Measurements from ENCODE around the gene MTHFD1L.

The MTHFD1L gene

DNA sequence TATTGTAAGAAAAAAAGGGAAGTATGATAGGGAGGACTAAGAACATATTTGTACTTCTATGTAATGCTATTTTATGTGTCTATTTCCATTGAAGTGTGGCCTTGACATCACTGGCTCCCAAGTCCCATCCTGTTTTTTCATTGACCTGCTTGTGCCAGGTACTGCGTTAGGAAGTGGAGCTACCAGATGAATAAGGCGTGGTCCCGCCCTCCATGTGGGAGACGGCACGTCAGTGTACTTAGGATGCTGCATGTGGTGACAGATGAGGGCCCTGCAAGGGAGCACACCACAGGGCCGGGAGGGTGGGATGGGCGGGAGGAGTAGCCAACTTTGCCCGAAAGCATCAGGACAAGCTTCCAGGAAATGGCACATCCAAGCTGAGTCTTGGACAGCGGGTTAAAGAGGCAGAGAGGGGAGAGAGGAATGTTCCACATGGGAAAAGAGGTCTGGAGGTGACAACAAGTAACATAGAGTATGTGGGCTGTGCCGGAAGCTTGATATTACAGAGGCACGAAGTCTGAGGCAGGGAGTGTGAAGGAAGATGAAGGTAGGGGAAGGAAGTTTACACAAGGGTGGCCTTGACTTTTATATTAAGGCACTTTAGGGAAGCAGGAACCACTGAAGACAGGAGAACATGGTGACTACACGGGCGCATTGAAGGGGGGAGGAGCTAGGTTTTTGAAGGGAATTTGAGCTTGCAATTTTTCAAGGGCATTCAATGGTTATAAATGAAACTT, 140.6 kb downstream of the MTHFD1L start:
- DNase-seq (ENCODE audit: low read depth) = no peak
- H3K4me3 ChIP-seq (ENCODE audit: low read depth, low read length) = no peak overlapping the region

GRCh38 chr6:151007076-151007475, 141.6 kb downstream of the MTHFD1L start:
- DNase-seq (ENCODE audit: low read depth) = no peak
- no peak overlapping the region for H3K4me3 ChIP-seq (ENCODE audit: low read depth, low read length)

DNA sequence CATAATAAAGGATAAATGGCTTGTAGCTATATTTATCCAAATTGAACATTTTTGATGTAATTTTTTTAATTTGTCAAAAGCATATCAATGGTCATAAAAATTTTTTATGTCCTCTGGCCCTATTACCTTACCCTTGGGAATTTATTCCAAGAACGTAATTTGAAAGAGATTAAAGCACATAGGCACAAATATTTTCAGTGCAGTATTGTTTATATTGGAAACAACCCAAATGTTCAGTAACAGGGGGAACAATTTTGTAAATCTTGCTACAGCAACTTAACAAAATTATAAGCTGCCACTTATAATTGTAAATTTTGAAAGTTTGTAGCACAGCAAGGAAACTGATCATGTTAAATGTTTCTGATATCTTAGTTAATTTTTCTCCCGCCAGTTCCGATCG, 142.4 kb downstream of the MTHFD1L start:
- no peak overlapping the region for H3K4me3 ChIP-seq (ENCODE audit: low read depth, low read length)
- no peak for DNase-seq (ENCODE audit: low read depth)

DNA sequence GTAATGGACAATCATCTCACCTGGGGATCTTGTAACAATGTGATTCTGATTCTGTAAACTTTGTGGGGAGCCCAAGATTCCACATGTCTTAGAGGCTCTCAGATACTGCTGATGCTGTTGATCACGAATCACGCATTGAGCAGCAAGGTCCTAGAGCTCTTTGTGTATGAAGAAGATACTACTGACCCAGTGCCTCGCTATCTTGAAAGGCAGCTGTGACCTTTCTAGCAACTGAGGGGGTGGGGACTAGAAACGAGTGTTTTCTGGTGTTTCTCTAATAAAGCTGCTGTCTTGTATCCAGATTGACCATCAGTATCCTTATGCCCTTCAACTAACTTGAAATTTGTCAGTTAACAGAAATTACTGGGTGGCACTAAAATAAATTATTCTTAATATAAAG, 142.9 kb downstream of the MTHFD1L start:
- DNase-seq (ENCODE audit: low read depth) = no peak
- no peak overlapping the region for H3K4me3 ChIP-seq (ENCODE audit: low read depth, low read length)

- DNase-seq (ENCODE audit: low read depth) = no peak
- no peak overlapping the region for H3K4me3 ChIP-seq (ENCODE audit: low read depth, low read length)
These were observed 144.1 kb downstream of the MTHFD1L start for GRCh38 chr6:151009576-151009975.

- DNase-seq (ENCODE audit: low read depth) = no peak
- no peak overlapping the region for H3K4me3 ChIP-seq (ENCODE audit: low read depth, low read length)
These were observed 144.6 kb downstream of the MTHFD1L start for GRCh38 chr6:151010071-151010470.

GRCh38 chr6:151012321-151013294, 147.1 kb downstream of the MTHFD1L start:
- H3K4me3 ChIP-seq (ENCODE audit: low read depth, low read length) = no peak overlapping the region
- DNase-seq (ENCODE audit: low read depth) = peak; percentile 69

DNA sequence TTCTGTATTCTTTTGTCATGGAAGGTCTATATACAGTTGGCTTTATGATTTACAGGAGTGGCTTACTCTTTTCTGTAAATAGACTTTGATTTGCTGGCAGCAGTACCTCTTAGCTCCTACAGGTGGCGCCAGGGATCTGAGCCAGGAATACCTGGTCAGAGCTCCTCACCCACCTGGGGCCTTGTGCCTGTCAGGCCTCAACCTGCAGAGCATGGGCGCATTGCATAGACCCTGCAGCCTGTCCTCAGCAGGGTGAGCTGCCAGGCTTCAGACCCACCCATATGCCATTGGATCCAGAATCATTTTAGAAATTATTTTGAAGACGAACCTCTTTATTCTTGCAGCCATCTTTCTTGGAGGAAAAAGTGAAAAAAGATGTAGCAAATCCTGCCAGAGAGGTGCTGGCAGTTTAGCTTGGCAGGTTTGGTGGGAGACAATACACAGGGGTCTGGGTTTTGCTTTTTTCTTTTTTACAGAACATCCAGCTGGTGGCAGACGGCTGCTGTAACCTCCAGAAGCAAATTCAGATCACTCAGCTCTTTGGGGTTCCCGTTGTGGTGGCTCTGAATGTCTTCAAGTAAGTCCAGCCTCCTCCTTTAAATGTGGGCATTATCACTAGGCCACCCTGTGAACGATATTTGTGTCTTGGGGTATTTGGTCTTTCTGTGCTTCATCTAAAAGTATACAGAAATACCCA, 149.1 kb downstream of the MTHFD1L start:
- H3K4me3 ChIP-seq (ENCODE audit: low read depth, low read length) = no peak overlapping the region
- no peak for DNase-seq (ENCODE audit: low read depth)

GRCh38 chr6:151015101-151015700, 149.7 kb downstream of the MTHFD1L start:
- no peak for DNase-seq (ENCODE audit: low read depth)
- no peak overlapping the region for H3K4me3 ChIP-seq (ENCODE audit: low read depth, low read length)

GRCh38 chr6:151016107-151016506, 150.6 kb downstream of the MTHFD1L start:
- DNase-seq (ENCODE audit: low read depth) = no peak
- no peak overlapping the region for H3K4me3 ChIP-seq (ENCODE audit: low read depth, low read length)

- no peak overlapping the region for H3K4me3 ChIP-seq (ENCODE audit: low read depth, low read length)
- no peak for DNase-seq (ENCODE audit: low read depth)
These were observed 152.5 kb downstream of the MTHFD1L start for GRCh38 chr6:151018046-151018445.

GRCh38 chr6:151018911-151019782, 153.6 kb downstream of the MTHFD1L start:
- DNase-seq (ENCODE audit: low read depth) = no peak
- no peak overlapping the region for H3K4me3 ChIP-seq (ENCODE audit: low read depth, low read length)

DNA sequence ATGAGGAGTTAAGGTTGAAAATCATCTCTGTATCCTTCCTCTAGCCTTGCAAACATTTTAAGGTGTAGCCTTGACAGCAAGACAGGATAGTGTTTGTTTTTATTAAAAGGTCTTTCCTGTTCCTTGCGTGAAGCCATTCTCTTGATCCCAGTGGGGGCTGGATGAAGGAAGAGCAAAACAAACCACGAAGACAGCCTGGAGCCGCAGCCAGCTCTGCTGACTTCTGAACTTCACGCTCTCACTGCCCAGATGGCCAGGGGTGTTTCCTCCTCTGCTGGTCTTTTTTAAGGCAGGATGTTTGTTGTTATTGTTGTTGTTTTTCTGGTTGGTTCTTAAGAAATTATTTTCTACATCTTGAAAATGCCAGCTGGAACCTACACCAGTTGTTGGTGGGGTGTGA, 156.4 kb downstream of the MTHFD1L start:
- H3K4me3 ChIP-seq (ENCODE audit: low read depth, low read length) = no peak overlapping the region
- DNase-seq (ENCODE audit: low read depth) = no peak

GRCh38 chr6:151022492-151022891, 157.0 kb downstream of the MTHFD1L start:
- no peak overlapping the region for H3K4me3 ChIP-seq (ENCODE audit: low read depth, low read length)
- no peak for DNase-seq (ENCODE audit: low read depth)

GRCh38 chr6:151023342-151023741, 157.8 kb downstream of the MTHFD1L start:
- DNase-seq (ENCODE audit: low read depth) = no peak
- H3K4me3 ChIP-seq (ENCODE audit: low read depth, low read length) = no peak overlapping the region

GRCh38 chr6:151024597-151024996, 159.1 kb downstream of the MTHFD1L start:
- DNase-seq (ENCODE audit: low read depth) = no peak
- H3K4me3 ChIP-seq (ENCODE audit: low read depth, low read length) = no peak overlapping the region

DNA sequence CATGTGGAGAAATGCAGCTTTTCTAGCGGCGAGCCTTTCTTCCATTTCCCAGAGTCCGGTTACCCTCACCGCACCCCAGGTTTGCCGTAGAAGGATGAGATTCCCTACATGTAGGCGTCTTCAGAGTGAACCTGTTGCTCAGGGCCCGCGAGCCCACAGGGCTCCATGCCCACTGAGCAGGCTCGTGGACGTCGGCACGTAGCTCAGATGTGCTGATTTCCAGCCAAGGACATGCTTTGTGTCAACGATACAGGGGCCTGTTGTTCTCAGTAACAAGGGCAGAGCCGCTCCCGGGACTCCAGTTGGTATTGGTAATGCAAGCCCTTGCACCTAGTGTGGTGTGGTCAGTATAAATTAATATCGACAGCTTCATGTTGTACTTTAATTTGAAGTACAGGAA, 159.6 kb downstream of the MTHFD1L start:
- H3K4me3 ChIP-seq (ENCODE audit: low read depth, low read length) = no peak overlapping the region
- no peak for DNase-seq (ENCODE audit: low read depth)

DNA sequence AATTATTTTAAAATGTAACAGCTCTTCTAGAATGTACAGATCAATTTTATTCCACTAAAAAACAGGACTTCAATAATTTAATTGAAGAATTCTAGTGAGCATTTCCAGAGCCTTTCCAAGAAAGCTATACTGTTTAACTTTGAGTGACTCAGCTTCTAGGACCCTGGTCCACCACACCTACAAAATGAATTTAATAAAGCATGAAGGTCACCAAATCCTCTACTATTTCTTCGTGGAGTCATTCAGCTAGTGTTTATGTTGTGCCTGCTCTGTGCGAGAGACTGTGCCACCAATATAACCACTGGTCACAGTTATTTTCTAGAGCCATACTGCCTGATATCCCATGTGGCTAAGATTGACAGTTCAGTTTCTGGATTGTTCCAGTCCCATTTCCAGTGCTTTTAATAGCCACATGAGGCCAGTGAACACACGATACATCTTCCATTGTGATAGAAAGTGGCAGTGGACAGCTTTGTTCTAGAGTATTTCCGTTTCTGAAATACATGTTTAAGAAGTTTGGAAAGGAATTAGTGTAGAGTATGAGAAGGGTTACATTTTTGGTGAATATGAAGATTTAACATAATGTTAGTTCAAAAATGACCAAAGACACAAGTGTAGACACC, 160.7 kb downstream of the MTHFD1L start:
- DNase-seq (ENCODE audit: low read depth) = no peak

More for the DNA sequence above, 160.7 kb downstream of the MTHFD1L start:
- H3K4me3 ChIP-seq (ENCODE audit: low read depth, low read length) = no peak overlapping the region

Measured in skeletal muscle cell (primary cell).